MCF 10A (cell line): ENCODE measurements around the gene CSMD2. TPM values are rescaled to one million over a fixed set of nuclear protein-coding genes. Genes with fewer than 3 reads are reported as not detected.

Source experiments
- BruUV-seq: library from RNA; stranded (reverse); fragments of 400-500 nt; replicated peaks from 2 replicates; lab custom pipeline; 2021; lab: Mats Ljungman, UMichigan
- CTCF ChIA-PET: fragments of 300-600 bp; sonication (Branson Sonifier 250); formaldehyde crosslinking; extraction: SDS; loops from one replicate; lab custom pipeline; 2021; ENCODE audit warnings: antibody characterized with exemption, inconsistent platforms; lab: Yijun Ruan, JAX
- POLR2A ChIA-PET: fragments of 300-600, 350-650 bp; sonication (Branson Sonifier 250); formaldehyde crosslinking; extraction: SDS; loops from one replicate; lab custom pipeline; 2020; ENCODE audit warnings: antibody characterized with exemption, inconsistent platforms; lab: Yijun Ruan, JAX
- DNase-seq: peaks from one replicate; pipeline ENCODE4 v3.0.0-alpha.2; 2018; ENCODE audit not compliant: unreplicated experiment
- H3K27ac Mint-ChIP-seq: one replicate; pipeline ENCODE4 v1.8.0; 2022; ENCODE audit warnings: mild to moderate bottlenecking, low read depth, mixed read lengths; ENCODE audit not compliant: unreplicated experiment
- H3K27me3 Mint-ChIP-seq: one replicate; pipeline ENCODE4 v1.8.0; 2022; ENCODE audit warnings: mixed read lengths; ENCODE audit not compliant: insufficient read depth, unreplicated experiment
- H3K36me3 Mint-ChIP-seq: one replicate; pipeline ENCODE4 v1.8.0; 2022; ENCODE audit warnings: mild to moderate bottlenecking, moderate library complexity, mixed read lengths; ENCODE audit not compliant: insufficient read depth, unreplicated experiment
- H3K4me1 Mint-ChIP-seq: one replicate; pipeline ENCODE4 v1.8.0; 2022; ENCODE audit warnings: mixed read lengths; ENCODE audit not compliant: insufficient read depth, unreplicated experiment
- H3K4me3 Mint-ChIP-seq: one replicate; pipeline ENCODE4 v1.8.0; 2022; ENCODE audit warnings: mild to moderate bottlenecking, moderate library complexity, mixed read lengths; ENCODE audit not compliant: unreplicated experiment
- H3K9me3 Mint-ChIP-seq: one replicate; pipeline ENCODE4 v1.8.0; 2022; ENCODE audit warnings: mixed read lengths; ENCODE audit not compliant: unreplicated experiment
- CTCF ChIP-seq: fragments of 200-600 bp; IDR thresholded peaks from one replicate; pipeline ENCODE4 v1.8.0; 2022; ENCODE audit warnings: antibody characterized with exemption, mild to moderate bottlenecking; ENCODE audit not compliant: unreplicated experiment
- intact Hi-C: fragments of 100-400 bp; cut with micrococcal nuclease; formaldehyde crosslinking; loops from 2 replicates; pipeline ENCODE4 v1.14.1; 2022
- total RNA-seq: library from RNA; stranded (reverse); gene quantifications from 2 replicates; pipeline ENCODE4 v1.2.3, GENCODE V29; 2022

Gene CSMD2
- total RNA-seq, 1 experiment from 2014 or later: not detected

DNA sequence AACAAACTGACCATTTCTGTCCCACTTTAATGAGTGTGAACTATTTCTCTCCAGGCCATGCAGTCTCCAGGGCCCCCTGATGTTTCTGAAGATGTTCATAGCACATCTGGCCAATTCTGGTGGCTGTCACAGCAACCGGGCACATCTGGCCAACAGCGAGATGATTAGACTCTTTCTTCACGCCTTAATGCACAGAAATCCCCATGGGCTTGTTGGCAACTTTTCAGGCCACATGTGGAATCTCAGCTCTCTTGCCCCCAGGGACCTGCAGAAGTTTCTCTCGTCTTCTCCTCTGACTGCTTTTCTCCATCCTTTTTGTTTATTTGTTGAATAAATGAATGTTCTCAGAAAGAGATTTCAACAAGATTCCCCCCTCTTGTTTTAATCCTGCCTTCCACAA lies 372.4 kb downstream of the CSMD2 start:
- intact Hi-C loops: no loop called here
- no peaks in the 10 kb centered on the region for H3K36me3 Mint-ChIP-seq
- H3K27me3 Mint-ChIP-seq: no peaks in the 10 kb centered on the region
- no peak for TF ChIP-seq CTCF
- DNase-seq: no peak
- POLR2A ChIA-PET: no interaction called here
- no TSS peak for BruUV-seq
- no peak overlapping the region for H3K4me3 Mint-ChIP-seq
- H3K4me1 Mint-ChIP-seq: no peaks in the 10 kb centered on the region
- CTCF ChIA-PET: no interaction called here
- H3K27ac Mint-ChIP-seq: no peak overlapping the region
- H3K9me3 Mint-ChIP-seq: peaks cover 30% of the 10 kb centered on the region

GRCh38 chr1:33792216-33792615 lies 372.8 kb downstream of the CSMD2 start:
- no peak overlapping the region for H3K4me3 Mint-ChIP-seq
- TF ChIP-seq CTCF: no peak
- BruUV-seq: no TSS peak
- no peak overlapping the region for H3K27ac Mint-ChIP-seq
- H3K36me3 Mint-ChIP-seq: no peaks in the 10 kb centered on the region
- ChIA-PET CTCF (interaction anchor here (0.6 kb wide), 1 partner anchor 57 kb away, joined by 3 read pairs; no protein-coding TSS in a partner anchor), POLR2A (no interaction called here)
- H3K4me1 Mint-ChIP-seq: no peaks in the 10 kb centered on the region
- intact Hi-C loops: no loop called here
- H3K9me3 Mint-ChIP-seq: peaks cover 30% of the 10 kb centered on the region
- H3K27me3 Mint-ChIP-seq: no peaks in the 10 kb centered on the region
- no peak for DNase-seq

- H3K4me1 Mint-ChIP-seq: no peaks in the 10 kb centered on the region
- ChIA-PET POLR2A (no interaction called here), CTCF (no interaction called here)
- H3K27me3 Mint-ChIP-seq: no peaks in the 10 kb centered on the region
- no peak for DNase-seq
- H3K4me3 Mint-ChIP-seq: no peak overlapping the region
- H3K9me3 Mint-ChIP-seq: peaks cover 30% of the 10 kb centered on the region
- H3K36me3 Mint-ChIP-seq: no peaks in the 10 kb centered on the region
- no TSS peak for BruUV-seq
- no peak for TF ChIP-seq CTCF
- no peak overlapping the region for H3K27ac Mint-ChIP-seq
- intact Hi-C loops: no loop called here
These were observed 373.8 kb downstream of the CSMD2 start for GRCh38 chr1:33791251-33791650.

GRCh38 chr1:33790577-33790976 lies 374.5 kb downstream of the CSMD2 start:
- Mint-ChIP-seq H3K9me3 (peaks cover 30% of the 10 kb centered on the region), H3K27me3 (no peaks in the 10 kb centered on the region), H3K27ac (no peak overlapping the region), H3K4me3 (no peak overlapping the region), H3K36me3 (no peaks in the 10 kb centered on the region), H3K4me1 (no peaks in the 10 kb centered on the region)
- TF ChIP-seq CTCF: no peak
- ChIA-PET POLR2A (interaction anchor here (0.9 kb wide), 1 partner anchor 51 kb away, joined by 3 read pairs; no protein-coding TSS in a partner anchor), CTCF (no interaction called here)
- intact Hi-C loops: no loop called here
- no TSS peak for BruUV-seq
- no peak for DNase-seq
